NCI-H187 (cell line): Measurements from ENCODE around the gene ERICH3.

ENCODE experiments used
- DNase-seq, 2 experiments: peaks; one replicate each; lab custom pipeline; 2025; lab: John Stamatoyannopoulos, UW

ERICH3 gene

DNA sequence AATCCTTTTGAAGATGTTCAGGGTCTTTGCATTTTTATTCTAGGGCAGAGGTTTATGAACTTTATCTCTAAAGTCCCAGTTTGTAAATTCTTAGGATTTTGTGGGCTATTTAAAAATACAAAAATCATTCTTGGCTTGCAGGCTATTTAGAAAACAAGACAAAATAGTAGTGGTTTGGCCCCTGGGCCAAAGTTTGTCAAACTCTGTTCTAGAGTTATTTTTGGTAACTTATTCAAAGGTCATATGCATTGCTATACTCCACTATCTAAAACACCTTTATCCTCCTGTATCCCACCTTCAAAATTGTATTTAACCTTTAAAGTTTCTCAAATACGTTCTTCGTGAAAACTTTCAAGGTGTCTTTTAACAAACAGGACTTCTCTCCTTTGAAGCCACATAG is 85.7 kb downstream of the ERICH3 start:
- no peak for DNase-seq

DNA sequence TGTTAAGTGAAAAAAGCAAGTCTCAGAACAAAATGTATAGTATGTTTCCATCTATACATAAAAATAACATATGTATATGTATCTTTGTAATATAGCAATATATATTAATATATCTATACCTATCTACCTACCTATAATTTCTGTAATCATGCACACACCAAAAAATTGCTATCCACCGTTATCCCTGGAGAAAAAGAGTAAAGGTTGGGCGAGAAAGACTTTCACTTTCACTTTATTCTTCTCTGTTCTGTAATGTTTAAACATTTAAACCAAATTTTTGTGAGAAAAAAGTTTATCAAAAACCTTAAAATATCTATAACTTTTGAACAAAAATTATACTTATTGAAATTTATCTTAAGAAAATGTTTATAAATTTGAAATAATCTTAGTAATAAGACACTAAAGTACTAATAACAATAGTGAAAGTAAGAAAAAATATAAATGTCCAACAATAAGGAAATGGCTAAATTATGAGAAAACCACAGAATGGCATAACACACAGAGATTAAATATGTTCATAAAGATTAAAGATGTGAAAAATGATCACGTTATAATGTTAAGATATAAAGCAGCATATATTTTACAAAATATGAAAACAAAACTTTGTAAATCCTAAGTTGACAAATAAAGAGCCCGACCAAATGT is 87.2 kb downstream of the ERICH3 start:
- DNase-seq, result no peak

DNA sequence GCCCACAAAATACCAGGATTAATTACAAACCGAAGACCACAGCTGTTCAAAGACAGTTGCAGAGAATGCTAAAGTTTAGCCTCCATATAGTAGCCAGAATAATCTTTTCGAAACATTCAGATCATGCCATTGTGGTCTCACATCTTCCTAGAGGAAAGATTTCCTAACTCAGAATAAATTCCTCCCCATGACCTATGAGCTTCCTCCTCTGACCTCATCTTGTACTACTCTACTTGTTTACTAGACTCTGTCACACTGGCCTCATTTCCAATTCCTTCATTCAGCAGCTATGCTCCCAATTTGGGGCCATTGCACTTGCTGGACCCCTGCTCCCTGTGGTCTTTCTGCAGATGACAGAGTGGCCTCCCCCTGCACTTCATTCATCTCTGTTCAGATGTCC is 89.4 kb downstream of the ERICH3 start:
- no peak for DNase-seq

DNA sequence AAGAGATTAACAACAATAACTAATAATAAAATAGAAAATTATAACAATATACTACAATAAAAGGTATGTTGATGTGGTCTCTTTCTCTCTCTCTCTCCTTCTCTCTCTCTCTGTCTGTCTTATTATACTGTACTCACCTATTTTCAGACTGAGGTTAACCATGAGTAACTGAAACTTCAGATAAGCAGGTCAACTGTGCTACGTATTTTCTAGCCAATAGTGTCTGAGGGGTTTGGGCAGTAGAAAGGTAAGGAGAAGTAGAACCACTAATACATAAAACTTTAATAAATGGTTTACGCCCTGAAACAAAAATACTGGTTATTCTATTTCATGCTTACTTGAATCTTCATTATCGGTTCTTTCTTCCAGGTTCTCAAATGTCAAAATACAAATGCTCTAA is 90.2 kb downstream of the ERICH3 start:
- DNase-seq, result no peak

DNA sequence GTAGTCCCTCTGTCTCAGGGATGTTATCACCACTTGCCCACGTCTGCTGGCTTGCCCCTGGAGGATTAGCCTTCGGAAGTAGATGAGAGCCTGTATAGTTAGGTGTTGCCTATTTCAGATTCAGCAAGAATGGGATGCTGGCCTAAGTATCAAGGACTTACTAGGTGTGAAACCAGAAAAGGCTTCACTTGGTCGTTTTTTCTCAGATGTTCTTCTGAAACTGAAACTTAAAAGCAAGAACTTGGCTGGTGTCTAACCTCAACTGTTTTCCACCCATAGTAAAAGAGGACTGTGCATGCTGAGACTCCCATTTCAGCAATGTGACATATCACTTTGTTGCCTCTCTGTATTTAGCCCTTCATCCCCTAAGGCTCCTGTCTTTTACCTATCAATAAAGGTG is 94.2 kb downstream of the ERICH3 start:
- DNase-seq, result no peak

DNA sequence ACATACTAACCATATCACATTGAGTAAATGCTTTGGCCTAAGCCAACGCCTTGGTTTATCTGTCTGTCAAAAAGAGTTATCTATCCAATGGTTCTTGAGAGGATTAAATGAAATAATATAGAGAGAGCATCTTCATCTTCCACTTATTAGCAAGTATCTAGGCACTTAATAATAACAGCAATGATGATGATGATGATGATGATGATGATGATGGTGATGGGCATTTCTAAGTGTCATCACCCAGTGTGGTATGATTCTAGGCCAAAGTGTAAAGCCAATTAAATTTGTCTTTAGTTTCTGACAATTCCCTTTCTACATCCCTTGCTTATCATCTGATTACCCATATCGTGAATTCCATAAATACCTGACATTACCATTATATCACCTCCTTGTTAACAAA is 95.5 kb downstream of the ERICH3 start:
- DNase-seq, result no peak

DNA sequence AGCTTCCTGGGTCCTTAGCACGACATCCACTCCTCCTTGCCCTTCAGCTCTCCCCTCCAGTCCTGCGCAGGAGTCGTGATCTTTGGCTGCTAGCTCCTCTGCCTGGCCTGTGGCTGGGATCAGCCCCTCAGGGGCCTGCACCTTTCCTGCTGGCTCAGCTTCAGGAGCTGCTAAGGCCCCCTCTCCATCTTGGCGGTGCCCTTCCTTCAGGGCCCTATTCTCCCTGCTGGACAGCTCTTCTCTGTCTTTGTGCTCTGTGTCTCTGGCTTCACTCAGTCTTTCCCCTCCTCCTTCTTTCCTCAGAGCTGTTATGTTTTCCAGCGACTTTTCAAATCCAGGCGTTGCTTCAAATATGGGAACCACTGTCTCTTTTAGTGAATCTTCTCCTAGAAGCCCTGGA is 101.7 kb downstream of the ERICH3 start:
- no peak for DNase-seq

DNA sequence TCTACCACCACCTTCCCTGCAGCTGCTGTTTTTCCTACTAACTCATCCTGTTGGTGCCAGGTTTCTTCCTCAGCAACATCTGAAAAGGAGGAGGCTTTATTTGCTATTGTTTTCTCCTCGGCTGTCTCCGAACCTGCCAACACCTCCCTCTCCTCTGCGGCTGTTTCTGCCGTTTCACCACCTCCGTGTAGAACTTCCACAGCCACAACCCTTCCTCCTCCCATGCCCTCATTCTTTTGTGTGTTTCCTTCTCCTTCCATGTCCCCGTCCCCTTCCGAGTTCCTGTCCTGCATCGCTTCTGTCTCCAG is 102.1 kb downstream of the ERICH3 start:
- no peak for DNase-seq

DNA sequence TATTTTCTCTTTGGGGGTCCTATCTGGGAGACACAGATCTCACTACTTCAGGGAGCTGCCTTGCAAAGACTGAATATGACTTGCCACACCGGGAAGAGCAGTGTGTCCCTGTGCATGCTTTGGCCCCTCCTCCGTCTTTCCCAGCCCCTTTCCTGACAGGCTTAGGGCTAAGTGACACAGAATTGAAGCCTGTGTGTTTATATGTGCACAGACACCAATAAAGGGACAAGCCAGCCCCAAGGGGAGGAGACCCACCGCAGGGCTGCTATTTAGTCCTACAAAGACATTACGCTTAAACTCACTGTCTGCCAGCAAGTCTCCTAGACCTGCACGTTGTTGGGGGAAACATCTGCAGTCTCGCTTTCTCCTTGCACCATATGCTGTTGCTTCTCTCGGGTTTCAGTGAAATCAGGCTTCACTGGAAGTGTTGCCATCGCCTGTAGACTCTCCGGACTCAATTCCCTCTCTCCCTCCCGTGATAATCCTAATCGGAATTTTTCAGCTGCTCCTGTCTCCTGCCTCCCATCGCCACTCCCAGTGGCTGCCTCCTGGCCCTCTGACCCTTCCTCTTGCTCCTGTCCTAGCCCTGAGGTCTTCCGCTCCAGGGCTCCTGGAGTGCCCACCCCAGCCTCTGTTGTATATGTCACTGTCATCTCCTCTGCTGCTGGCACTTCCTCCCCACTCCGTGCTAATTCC is 102.6 kb downstream of the ERICH3 start:
- no peak for DNase-seq

DNA sequence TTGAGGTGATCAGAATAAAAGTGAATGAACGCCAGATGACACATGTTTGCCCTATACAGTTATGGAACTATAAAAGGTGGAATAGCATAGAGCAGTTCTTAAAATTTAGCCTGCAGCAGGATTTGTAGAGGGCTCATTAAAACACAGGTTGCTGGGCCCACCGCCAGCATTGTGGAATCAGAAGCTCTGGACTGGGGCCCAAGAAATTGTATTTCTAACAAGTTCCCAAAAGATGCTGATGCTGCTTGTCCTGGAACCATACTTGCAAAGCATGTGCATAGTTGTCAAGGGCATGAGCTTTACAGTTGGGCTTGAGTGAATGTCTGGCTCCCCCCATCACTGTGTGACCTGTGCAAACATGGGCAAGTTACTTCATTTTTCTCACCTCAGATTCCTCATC is 123.7 kb downstream of the ERICH3 start:
- DNase-seq, result no peak

DNA sequence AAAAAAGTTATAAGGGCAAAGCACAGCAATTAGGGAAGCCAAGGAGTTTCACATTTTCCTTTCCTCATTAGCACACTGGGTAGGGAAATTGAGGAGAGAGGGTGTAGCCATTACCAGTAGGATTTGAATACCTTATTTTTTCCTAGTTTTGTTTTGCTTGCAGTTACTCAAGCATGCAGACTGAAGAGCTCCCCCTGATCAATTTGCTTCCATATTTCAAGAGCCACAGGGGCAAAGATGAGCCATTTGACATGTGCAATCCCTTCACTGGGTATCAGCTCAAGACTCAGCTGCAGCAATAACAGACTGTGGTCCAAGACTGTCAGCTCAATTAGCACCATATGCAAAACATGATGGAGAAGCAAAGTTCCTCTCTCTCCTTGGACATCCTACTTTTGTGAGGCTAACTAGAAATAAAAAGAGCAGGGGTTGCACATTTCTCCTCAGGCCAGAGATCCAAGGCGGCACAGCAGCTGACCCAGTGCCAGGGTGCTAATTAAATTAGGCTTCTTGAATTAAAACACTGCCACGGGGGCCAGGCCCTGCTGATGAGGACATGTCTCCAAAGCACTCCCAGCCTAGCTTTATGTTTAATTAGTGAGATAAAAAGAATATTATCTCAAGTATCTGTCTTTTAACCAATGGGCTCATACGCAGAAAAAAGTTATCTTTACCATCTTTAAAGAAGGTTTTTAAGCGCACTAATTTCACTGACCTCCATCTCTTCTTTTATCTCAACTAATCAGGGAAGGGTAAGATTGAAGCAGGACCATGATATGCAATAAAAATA is 124.4 kb downstream of the ERICH3 start:
- DNase-seq, result no peak

DNA sequence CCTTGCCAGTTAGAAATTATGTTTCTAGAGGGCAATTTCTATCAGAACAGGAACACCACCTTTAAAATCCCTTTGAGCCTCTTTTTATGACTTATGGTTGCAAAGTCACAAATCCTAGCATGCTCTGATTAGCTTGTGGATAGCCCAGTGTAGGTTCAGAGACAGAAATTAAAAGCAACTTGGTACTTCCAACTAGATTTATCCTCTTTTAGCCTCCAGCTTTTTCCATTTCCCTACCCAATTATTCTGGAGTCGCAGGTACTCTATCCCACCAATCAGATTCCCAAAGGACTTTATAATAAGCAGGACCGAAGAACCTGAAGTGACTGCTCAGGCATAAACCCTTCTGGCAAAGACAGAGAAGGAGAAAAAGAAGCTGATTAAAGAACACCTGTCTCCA is 127.8 kb downstream of the ERICH3 start:
- DNase-seq, result no peak

DNA sequence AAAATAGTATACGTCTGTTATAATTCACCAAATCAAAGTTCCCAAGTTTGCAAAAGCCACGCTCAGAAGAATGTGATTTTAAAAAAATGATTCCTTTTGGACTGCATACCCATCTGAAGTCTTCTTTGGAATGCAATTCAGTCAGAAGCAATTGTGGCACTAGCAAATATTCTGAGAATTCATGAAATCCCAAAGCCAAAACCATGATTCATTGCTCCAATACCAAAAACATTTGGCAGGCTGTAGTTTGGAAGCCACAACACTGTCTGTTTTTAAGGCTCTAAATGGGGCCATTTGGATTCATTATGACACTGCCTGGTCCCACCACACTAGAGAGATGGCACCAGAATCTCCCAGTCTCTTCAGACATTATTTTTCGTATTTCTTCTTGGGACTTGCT is 139.4 kb downstream of the ERICH3 start:
- DNase-seq, result no peak

DNA sequence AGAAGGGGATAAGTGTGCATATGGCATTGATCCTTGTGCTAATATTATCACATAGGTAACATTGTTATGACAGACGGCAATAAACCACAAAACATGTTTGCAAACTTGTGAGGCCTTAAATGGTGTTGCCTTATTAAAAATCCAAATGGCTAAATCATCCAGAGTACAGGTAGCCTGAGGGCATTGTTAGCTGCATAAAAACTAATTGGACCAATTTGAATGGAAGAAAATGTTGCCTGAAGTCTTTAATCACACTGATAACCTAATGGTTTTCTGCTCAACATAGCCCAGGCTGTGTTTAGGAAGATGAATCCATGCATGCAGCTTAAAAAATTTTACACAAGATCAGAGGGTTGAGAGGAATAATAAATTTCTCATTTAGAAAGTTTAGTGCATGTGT is 141.8 kb downstream of the ERICH3 start:
- no peak for DNase-seq

DNA sequence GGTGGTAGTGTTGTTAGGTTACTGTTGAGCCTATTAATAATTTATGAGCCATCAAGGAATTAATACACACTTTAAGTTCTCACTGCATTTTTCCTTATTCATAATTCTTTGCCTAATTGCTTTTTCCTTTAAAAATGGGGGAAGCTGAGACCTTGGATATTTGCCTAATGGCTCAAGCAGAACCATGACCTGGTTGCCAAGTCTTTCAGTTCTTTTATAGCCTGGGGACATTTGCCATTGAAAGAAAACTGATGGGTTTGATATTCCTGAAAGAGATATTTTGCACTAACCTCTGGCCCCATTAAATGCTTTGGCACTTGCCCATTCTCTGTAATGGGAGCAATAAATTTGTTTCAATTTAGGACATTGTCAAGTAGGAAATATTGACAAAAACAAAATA is 142.7 kb downstream of the ERICH3 start:
- no peak for DNase-seq

DNA sequence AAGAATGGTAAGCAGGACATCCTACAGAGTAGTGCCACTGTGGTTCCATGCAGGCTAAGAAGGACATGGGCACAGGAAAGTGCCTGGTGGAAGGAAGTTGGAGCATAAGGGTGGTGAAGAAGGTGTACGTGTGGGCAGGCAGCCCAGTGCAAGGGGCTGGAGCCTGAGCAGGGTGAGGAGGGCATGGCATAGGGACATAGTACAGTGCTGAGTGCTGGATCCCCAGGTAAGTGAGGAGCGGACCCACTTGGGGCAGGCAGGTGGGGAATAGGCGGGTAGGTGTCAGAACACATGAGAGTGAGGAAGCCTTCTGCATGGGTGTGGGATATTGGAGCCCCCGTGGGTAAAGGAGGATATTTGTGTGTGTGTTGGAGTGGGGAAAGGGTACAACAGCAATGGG is 145.5 kb downstream of the ERICH3 start:
- DNase-seq, result no peak

DNA sequence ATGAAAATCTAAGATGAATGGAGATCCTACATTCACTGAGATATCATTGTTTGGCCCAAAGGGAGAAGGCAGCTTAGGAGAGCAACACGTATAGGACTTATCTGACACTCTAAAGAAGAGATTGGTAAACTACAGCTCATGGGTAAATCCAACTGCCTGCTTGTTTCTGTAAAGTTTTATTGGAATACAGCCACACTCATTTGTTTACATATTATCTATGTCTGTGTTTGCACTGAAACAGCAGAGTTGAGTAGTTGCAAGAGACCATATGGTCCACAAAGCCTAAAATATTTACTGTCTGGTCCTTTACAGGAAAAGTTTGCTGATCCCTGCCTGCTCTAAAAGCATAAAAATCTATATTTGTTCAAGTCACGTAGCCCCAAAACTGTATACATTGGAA is 146.9 kb downstream of the ERICH3 start:
- no peak for DNase-seq

DNA sequence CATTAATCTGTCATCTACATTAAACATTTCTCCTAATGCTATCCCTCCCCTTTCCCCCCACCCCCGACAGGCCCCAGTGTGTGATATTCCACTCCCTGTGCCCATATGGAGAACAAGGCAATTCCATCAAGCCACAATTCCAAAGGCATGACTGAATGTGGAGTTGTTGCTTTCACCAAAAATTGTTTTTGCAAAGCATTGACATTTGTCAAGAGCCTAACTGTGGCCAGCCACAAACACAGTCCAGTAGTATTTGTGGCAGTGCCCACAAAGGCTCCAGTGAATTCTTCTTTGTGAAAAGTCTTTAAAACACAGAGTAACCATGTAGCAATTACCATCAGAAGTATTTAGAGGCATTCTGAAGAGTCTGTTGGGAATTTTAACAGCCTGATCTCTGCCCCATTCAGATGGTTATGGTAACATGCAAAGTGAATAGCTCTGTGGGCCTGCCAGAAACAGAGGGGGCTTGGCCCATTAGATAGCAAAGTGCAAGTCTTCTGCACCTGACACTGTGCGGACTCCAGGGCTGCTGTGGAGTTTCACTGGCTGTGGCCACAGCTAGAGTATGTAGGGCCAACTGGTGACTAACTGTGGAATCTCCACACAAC is 149.6 kb downstream of the ERICH3 start:
- no peak for DNase-seq

DNA sequence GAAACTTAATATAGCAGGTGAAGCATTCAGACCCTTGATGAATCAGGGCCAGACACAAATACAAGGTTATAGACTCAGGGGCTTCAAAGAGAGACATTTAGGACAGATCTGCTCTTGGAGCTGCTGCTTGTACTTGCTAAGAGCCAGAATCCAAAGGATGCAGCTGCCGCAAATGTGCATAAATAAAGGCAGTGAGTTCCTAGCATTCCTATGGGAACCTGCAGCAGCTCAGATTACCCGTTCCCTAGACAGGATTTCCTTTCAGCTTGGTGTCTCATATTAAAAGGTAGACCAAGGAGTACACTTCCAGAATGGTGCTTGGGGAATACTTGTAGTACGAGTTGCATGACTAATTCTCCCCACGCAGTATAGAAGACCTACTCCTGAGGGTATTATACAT is 151.4 kb downstream of the ERICH3 start:
- DNase-seq, result no peak
